Stimulated activated CD4-positive, alpha-beta T cell treated with anti-CD3 and anti-CD28 coated beads, Interleukin-2, amount 100 ng/mL, for 4 hours (primary cell): Measurements from ENCODE around the gene SPOPL.
A peak's percentile ranks its signal among the peaks of the same experiment; 100 is the strongest.
"Not testable (repeated sequence)": the region's sequence is repeated elsewhere in the genome, so short reads cannot be mapped to it uniquely, and the experiment has no call there.

Experiments used
- DNase-seq: peaks from one replicate; pipeline ENCODE4 v3.0.0-alpha.2; 2020; ENCODE audit warnings: low read depth

The SPOPL gene

DNA sequence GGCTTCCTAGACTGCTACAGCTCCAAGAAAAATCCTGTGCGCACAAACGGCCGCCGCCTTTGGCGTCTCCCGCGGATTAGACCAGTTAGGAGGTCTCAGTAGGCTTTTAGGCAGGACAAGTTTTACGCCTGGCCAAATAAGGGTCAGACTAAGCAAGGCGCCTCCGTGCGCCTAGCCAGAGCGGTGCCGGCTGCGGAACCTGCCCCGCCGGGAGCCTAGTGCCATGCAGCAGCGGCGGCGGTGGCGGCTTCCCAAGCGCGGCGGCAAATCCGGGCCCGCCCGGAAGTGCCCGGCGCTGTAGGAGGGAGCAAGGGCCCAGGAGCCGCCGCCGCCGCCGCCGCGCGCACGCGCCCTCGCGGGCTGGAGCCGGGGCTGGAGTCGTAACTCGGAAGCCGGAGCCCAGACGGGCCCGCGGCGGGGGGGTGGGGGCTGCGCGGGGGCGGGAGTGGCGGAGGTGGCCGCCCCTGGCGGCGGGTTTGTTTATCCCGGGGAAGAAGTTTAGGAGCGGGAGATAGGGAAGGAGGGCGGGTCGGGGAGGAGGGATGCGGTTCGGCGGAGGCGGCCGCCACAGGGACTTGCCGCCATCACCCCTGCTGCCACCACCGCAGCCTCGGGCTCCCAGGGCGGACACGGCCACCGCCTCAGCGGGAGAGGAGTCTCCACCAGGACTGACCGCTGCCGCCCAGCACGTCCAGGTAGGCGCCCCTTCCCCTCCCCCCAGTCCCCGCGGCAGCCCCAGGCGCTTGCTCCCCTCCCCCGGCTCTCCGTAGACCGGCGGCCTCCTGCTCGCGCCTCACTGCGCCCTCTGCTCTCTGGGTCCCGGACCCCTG, at the start of gene SPOPL:
TSS of gene SPOPL (plus strand) at position 346 of the 830 bp plus-strand sequence. CDS start 48,447 bp downstream, outside the sequence.
- peak; percentile 76 for DNase-seq

DNA sequence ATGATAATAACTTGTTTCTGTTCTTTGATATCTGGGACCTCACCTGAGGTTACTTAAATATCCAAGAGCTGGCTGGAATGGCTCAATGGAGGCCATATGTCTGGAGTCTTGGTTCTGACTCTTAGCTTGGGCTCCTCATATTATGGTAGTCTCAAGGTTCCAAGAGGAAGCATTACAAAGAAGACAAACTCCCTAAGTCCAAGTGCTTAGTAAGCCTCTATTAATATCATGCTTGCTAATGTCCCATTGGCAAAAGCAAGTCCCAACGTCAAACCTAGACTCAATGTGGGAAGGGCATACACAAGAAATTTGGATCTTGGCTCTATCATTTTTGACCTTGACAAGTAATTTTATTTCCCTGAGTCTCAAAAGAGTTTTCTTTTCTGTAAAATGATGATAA, 49.2 kb upstream of the SPOPL start:
- DNase-seq: no peak

DNA sequence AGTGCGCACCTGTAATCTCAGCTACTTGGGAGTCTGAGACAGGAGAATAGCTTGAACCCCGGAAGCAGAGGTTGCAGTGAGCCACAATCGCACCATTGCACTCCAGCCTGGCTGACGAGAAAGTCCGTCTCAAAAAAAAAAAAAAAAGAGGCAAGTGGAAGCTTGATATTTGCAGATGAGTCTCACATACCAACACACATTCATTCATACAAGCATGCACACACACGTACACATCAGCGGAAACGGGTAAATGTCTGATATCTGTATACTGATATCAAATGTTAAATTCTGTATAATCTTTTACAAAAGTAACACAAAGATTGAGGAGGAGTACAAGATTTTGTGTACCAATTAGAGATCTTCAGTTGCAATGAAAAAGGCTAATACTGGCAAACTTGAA, 47.8 kb upstream of the SPOPL start:
- no peak for DNase-seq

DNA sequence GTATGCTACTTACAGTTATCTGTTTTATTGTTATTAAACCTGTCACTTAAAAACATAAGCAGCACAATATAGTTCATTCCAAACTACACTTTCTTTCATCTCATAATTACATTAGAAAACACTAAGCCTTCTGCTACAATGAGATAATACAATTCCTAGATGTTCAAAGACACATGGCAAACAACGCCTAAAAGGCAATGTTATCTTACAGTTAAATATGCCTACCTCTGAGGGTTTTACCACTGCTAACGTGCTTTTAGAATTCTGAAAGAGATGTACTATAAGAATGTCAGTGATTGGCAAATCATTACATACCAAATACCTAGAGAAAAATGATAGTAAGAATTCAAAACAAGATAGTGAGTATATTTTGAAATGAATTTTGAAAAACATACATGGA, 46.8 kb upstream of the SPOPL start:
- no peak for DNase-seq

DNA sequence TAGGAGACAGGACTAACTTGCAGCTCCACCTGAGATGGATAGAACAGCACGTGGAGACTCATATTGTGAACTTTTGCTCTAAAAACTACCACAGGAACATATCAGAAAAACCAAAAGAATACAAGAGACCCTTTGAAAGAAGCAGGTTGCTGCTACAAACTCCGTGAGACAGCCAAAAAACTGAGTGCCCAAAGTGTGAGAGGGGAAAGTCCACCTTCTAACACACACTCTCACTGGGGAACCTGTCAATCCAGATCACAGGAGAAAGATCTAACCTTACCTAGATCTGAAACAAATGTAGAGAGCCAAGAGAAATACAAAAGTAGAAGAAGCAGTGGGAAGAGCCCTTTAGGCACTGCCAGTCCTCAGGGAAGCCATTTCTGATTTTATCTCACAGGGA, 46.3 kb upstream of the SPOPL start:
- DNase-seq: no peak

DNA sequence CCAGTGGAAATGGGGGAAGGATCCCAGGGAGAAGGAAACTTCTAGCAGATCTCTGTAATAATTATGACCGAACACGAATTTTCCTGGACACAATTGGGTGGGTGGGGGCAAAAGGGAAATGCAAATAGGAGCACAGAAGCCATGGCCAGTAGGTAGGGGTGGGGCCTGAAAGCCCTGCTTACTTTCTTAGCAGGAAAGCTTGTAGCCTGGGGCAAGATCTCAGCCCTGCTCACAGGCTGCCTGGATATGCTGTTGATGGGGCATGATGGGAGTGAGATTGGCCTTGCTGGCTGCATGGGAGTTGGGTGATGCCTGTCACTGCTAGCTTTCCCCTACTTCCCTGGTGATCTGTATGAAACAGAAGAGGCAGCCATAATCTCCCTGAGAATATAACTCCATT, 45.9 kb upstream of the SPOPL start:
- no peak for DNase-seq

DNA sequence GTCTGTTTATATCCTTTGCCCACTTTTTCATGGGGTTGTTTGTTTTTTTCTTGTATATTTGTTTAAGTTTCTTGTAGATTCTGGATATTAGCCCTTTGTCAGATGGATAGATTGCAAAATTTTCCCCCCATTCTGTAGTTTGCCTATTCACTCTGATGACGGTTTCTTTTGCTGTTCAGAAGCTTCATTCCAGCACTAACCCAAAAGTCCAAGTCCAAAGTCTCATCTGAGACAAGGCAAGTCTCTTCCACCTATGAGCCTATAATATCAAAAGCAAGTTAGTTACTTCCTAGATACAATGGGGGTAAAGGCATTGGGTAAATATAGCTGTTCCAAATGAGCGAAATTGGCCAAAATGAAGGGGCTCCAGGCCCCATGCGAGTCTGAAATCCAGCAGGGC, 38.9 kb upstream of the SPOPL start:
- DNase-seq: not testable (repeated sequence)

DNA sequence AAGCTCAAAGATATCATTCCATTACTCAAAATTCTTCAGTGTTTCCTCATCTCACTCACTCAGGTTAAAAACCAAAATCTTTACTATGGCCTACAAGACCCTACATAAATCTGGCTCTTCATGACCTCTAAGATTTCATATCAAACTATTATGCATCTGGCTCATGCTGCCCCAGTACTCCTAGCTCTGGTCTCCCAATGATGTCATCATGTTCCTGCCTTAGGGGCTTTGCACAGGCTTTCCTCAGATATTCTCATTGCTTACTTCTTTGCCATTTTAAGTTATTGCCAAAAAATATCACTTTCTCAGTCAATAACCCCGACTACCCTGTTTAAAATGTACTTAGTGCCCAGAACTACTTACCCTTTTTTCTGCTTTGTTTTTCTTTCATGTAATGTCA, 33.0 kb upstream of the SPOPL start:
- no peak for DNase-seq

DNA sequence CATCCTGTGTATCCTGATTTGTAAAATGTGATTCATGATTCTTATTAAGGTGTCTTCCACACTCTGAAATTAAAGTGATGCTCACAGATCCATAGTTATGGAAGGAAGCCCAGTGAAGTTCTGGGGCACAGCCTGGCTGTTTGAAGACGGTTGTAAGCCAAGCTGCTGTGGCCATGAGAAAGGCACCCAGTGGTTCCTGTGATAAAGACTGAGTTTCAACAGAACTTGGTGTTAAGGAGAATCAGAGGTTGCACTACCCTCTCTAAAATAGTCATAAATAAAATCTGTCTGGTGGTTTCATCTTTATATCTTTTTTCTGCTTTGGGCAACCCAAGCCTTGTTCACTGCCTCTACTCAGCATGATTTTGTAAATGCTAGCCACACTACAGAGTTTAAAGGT, 32.2 kb upstream of the SPOPL start:
- DNase-seq: no peak

DNA sequence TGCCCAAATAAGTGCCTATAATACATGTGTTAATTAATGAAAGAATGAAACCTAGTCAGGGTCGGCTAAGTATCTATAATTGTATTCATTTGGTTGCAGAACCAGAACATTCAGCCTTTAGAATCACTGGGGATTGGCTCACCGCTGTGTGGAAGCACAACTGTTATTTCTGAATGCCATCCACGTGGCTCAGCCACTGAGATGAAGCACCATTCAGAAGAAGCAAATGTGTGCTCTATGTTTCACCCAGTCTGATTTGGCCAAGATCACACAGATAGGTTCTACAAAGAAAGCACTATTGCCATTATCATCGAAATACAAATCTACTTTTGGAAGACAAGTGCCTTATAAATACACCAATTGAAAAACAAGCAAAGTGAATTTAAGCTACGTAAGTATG, 30.6 kb upstream of the SPOPL start:
- DNase-seq: no peak

DNA sequence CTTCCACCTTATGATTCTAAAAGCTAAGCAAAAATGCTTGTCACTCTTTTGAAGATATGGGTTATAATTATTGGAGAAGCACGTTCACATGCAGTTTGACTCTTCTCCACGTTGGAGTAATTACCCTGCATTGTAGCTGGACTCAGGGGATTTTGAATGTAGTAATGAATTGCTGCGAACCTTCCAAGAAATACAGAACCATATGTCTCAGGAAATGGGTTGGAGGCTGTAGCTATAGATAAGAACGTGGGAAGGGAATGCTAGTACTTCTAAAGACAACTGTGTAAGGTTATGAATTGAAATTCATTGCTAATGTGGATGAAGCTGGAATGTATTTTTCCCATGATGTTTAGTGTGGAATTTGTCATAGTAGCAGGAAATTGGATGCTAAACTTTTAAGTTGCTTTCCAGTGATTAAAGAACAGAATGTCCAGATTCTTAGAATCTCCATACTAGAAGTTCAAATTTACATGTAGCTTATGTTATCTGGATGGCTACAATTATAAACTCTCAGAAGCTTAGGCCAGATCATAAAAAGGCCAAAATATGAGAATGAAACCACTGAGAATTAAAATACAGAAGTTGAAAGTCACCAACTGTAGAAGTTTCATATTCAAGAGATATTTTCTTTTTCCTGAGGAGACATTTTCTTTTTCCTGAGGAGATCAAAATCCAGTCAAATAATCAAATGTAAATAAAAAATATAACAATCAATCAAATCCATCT, 27.3 kb upstream of the SPOPL start:
- no peak for DNase-seq

DNA sequence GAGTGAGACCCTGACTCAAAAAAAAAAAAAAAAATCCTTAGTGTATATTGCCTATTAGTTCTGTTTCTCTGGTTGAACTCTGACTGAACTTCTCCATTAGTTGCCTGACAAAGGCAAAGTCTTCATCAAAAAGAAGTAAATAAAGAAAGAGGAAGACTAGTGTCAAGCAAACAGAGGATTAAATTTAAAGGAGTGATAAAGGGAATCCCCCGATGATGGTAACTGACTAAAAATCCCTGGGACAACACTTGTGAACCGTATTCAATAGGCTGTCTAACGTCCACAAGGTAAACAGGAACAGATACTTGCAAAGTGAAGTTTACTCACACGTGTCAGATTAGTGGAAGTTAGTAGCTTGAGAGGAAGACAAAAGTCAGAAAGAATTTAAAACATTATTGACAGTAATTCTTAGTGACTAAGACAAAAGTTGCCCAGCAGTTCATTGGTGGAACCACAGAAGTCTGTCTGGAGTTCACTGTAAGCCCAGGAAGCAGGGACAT, 26.2 kb upstream of the SPOPL start:
- DNase-seq: no peak

DNA sequence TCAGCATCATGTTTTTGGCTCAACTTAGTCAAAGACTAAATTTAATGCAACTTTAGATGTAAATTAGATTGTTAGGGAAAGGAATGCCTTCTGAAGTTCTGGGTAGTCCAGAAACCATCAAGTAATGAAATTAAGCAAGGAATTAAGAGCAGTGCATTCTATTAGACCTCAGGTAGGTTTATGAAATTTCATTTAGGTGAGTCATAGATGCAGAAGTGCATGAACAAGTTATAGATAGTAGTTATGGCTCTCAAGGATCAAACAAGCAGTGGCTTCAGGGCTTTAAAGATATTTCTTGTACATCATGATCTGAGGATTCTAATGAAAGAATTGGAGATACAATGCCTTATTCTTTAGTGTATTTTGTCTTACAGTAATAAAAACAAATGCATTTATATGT, 25.4 kb upstream of the SPOPL start:
- no peak for DNase-seq

DNA sequence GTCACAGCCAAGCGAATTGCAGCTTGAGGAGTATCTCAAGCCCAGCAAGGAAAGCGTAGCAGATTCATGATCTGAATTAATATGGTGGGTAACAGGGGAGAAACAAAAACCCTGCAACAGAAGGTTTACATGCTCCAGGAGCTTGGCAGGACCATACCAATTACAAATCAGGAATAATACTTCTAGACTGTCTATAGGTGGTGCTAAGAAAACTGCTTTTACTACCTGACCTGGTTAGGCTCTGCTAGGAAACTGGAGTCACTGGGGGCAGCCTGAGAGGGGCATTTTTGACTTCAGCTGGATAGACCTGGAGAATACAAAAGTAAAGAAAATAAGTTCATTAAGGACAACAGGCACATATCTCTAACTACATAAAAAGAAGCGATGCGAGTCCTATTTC, 24.6 kb upstream of the SPOPL start:
- no peak for DNase-seq

DNA sequence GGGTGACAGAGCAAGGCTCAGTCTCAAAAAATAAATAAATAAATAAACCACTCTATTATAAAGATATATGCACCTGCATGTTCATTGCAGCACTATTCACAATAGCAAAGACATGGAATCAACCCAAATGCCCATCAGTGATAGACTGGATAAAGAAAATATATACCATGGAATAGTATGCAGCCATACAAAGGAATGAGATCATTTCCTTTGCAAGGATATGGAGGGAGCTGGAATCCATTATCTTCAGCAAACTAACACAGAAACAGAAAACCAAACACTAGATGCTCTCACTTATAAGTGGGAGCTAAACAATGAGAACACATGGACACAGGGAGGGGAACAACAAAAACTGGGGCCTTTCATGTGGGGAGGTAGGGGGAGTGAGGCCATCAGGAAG, 18.8 kb upstream of the SPOPL start:
- DNase-seq: not testable (repeated sequence)

DNA sequence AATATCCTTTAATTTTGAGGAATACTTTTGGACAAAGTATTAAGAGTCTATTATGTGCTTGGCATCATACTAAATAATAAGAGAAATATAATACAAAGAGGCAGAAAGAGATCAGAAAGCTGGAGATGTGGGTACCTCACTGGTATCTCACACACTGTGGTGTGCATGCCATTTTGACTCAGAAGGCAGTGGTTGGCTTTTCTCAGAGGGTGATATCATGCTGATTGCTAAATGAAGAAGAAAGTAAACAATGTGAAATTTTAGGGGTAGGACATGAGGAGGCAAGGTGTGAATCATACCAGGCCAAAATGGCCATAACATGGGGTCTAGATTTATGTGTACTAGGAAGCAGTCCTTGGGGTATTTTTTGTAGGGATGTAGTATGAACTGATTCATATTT, 16.6 kb upstream of the SPOPL start:
- no peak for DNase-seq

DNA sequence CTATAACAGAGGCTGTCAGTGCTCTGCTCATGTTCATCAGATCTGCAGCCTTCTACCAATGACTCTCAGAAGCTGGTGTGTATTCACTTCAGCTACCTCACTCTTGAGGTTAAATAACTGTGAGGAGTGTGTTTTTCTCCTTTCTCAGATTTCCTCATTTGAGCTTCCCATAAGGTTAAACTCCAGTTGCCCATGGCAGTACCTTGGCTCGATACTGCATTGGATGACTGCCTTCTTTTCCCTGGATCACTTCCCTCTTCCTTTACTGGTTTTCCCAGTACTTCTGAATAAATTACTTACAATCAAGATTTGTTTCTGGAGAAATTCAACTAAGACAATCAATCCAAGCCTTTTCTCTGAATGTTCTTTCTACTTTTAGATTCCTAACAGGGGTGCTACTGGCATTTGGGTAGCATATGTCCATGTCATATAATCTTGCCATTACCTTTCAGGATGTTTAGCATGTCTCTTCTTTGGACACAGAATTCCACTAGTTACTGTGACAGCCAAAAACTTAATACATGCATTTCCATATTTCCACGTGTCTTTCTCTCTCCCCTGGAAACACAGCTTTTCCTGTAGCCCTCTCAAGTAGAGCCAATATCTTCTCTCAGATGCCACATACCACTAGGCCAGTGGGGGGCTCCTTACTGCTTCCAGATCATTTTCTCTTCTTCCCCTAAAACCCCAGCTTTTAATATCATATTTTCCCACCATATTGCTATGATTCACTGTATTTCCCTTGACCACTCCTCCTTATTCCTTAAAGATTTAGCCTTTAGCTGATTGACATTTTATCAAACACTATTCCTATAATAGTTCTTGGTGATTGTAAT, 15.0 kb upstream of the SPOPL start:
- DNase-seq: no peak

DNA sequence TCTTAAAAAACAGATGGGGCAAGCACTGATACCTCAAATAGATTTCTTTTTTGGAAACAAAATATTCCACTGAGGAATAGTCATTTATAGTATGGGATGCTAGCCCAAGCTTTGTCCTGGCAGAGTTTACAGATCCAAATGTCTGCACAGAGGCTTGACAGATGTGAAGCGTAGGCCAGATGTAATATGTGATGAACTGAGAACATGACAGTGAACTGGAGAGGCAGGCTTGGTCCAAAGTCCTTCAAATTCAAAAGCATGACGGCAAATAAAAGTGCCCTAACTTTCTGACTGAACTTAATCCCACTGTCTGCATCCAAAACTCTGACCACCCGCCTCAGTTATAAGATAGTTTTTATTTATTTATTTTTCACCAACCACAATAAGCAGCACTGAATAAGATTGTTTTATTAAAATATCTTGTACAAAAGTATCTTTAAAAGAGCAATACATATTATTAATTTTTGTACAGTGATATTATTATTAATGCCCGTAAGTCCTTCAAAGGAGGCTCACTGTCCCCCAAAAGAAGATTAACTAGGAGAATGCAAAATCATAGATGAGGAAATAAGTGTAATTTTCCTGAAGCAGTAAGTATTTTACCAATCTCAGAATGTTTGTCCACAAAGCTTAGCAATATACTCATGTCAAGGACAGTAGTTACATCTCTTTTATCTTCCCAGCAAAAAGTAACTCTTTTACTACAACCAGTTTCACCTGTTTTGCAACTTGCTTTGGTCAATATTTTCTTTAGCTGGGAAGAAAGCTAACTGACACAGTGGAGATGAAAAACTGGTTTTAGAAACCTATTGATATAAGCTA, 10.7 kb upstream of the SPOPL start:
- DNase-seq: no peak

DNA sequence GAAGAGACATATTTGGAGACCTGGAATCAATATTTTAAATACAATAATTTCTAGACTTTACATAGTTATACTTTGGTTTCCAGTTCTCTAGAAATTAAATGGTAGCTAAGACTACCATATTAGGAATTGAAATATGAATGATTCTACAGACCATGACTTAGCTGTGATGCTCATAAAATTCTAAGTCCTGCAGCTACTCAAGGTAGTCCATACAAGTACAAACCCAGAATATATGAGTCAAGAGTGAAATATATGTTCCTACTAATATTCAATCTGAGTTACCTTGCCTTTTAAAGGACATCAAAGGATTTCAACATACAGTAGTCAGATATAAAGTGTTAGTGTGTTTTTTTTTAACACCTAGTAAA, 10.1 kb upstream of the SPOPL start:
- no peak for DNase-seq

DNA sequence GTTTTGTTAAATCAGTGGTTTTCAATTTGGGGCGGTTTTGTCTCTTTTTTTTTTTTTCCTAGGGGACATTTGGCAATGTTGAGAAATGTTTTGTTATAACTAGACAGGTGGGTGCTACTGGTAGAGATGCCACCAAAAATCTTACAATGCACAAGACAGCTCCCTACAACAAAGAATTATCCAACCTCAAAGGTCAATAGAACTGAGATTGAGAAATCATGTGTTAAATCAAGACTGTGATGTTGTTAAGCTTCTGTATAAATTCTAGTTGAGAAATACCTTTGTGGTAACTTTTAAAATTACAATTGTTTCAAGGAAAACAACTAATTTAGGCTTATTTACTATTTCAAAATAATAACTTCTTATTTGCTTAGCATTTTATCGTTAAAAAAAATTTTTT, 9.4 kb upstream of the SPOPL start:
- DNase-seq: no peak

DNA sequence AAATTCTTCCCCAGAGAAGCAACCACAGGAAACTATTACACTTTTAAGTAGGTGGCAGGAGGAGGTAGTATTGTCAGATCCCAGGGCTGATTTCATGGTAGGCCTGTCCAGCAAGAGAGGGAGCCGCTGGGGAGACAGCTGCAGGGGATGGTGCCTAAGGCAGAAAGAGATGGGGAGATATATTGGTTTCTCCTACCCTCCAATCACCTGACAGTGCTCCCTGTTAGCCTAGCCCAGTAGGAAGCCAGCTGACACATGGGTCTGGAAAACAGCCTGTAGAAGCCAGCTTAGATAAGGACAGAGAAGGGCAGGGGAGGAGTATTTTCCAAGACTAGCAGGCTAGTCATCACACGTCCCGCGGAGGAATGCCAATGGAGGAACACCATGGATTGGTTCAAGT, 8.2 kb upstream of the SPOPL start:
- DNase-seq: no peak
